ENCODE measurements around the gene MAPK8IP3. TPM values are rescaled to one million over a fixed set of nuclear protein-coding genes. Genes with fewer than 3 reads are reported as not detected.
"Not testable (repeated sequence)": the region's sequence is repeated elsewhere in the genome, so short reads cannot be mapped to it uniquely, and the experiment has no call there.

The MAPK8IP3 gene
- total RNA-seq, 1 donor from 2014 or later = 46.1 TPM

GRCh38 chr16:1787322-1788094 lies 81.5 kb downstream of the MAPK8IP3 start:
- no peak for DNase-seq

- no peak for DNase-seq
These were observed 82.2 kb downstream of the MAPK8IP3 start for GRCh38 chr16:1788095-1788707.

GRCh38 chr16:1788708-1789100 lies 82.7 kb downstream of the MAPK8IP3 start:
- no peak for DNase-seq

GRCh38 chr16:1789643-1790045 lies 83.6 kb downstream of the MAPK8IP3 start:
- DNase-seq = no peak

GRCh38 chr16:1790261-1790610 lies 84.2 kb downstream of the MAPK8IP3 start:
- DNase-seq = no peak

GRCh38 chr16:1790611-1791255 lies 84.7 kb downstream of the MAPK8IP3 start:
- no peak for DNase-seq

- DNase-seq = no peak
These were observed 85.4 kb downstream of the MAPK8IP3 start for GRCh38 chr16:1791256-1791942.

GRCh38 chr16:1791943-1792812 lies 86.2 kb downstream of the MAPK8IP3 start:
- DNase-seq = no peak

GRCh38 chr16:1792836-1793577 lies 87.0 kb downstream of the MAPK8IP3 start:
- no peak for DNase-seq

- no peak for DNase-seq
These were observed 87.7 kb downstream of the MAPK8IP3 start, which contains the start of gene IGFALS for GRCh38 chr16:1793578-1794220. Gene IGFALS, minus strand, starts transcription at chr16:1793705. Its CDS starts 53 bp downstream, at chr16:1793652.

GRCh38 chr16:1794221-1794871 lies 88.4 kb downstream of the MAPK8IP3 start:
- no peak for DNase-seq

GRCh38 chr16:1794908-1795666 lies 89.1 kb downstream of the MAPK8IP3 start:
- DNase-seq = no peak

- DNase-seq = not testable (repeated sequence)
These were observed 93.3 kb downstream of the MAPK8IP3 start for GRCh38 chr16:1799263-1799662.

- DNase-seq = no peak
These were observed 94.7 kb downstream of the MAPK8IP3 start for GRCh38 chr16:1800701-1801100.

- no peak for DNase-seq
These were observed 101.6 kb downstream of the MAPK8IP3 start for GRCh38 chr16:1807626-1808025.

- no peak for DNase-seq
These were observed 102.7 kb downstream of the MAPK8IP3 start for GRCh38 chr16:1808691-1809090.

- no peak for DNase-seq
These were observed 103.3 kb downstream of the MAPK8IP3 start for GRCh38 chr16:1809281-1809801.

GRCh38 chr16:1810106-1810505 lies 104.1 kb downstream of the MAPK8IP3 start:
- DNase-seq = no peak

GRCh38 chr16:1810536-1810935 lies 104.5 kb downstream of the MAPK8IP3 start:
- no peak for DNase-seq
